GM21423 (cell line): ENCODE measurements around the gene TAB2.

Experiments
- ATAC-seq: cut with Tn5 transposase; IDR thresholded peaks from one replicate; pipeline ENCODE4 v1.9.1; 2021; ENCODE audit warnings: mild to moderate bottlenecking, moderate library complexity; ENCODE audit not compliant: unreplicated experiment

Gene TAB2

GRCh38 chr6:149317644-149318571, at the start of gene TAB2:
Gene TAB2 (plus strand): TSS chr6:149317712. CDS start chr6:149369998, 52,286 bp downstream.
- ATAC-seq: peak; percentile 25

GRCh38 chr6:149268146-149268545, 49.4 kb upstream of the TAB2 start:
- ATAC-seq: no peak

GRCh38 chr6:149268768-149269167, 48.7 kb upstream of the TAB2 start:
- ATAC-seq: no peak

- ATAC-seq: no peak
These were observed 46.9 kb upstream of the TAB2 start for GRCh38 chr6:149270616-149271015.

- ATAC-seq: peak; percentile 55
These were observed 45.9 kb upstream of the TAB2 start for GRCh38 chr6:149271348-149272340.

GRCh38 chr6:149273318-149273717, 44.2 kb upstream of the TAB2 start:
- ATAC-seq: no peak

- no peak for ATAC-seq
These were observed 41.9 kb upstream of the TAB2 start for GRCh38 chr6:149275621-149276020.

- ATAC-seq: no peak
These were observed 39.9 kb upstream of the TAB2 start for GRCh38 chr6:149277621-149278020.

GRCh38 chr6:149278997-149279396, 38.5 kb upstream of the TAB2 start:
- no peak for ATAC-seq

- no peak for ATAC-seq
These were observed 32.6 kb upstream of the TAB2 start for GRCh38 chr6:149284904-149285303.

- no peak for ATAC-seq
These were observed 31.9 kb upstream of the TAB2 start for GRCh38 chr6:149285626-149286025.

GRCh38 chr6:149286905-149287304, 30.6 kb upstream of the TAB2 start:
- no peak for ATAC-seq

GRCh38 chr6:149289192-149289781, 28.2 kb upstream of the TAB2 start:
- no peak for ATAC-seq

GRCh38 chr6:149289966-149290365, 27.5 kb upstream of the TAB2 start:
- no peak for ATAC-seq

GRCh38 chr6:149293244-149293643, 24.3 kb upstream of the TAB2 start:
- ATAC-seq: no peak

GRCh38 chr6:149300563-149300962, 16.9 kb upstream of the TAB2 start:
- no peak for ATAC-seq

GRCh38 chr6:149302723-149303122, 14.8 kb upstream of the TAB2 start:
- ATAC-seq: no peak

- no peak for ATAC-seq
These were observed 14.0 kb upstream of the TAB2 start for GRCh38 chr6:149303468-149303867.

- no peak for ATAC-seq
These were observed 12.1 kb upstream of the TAB2 start for GRCh38 chr6:149305372-149305771.

- ATAC-seq: no peak
These were observed 10.5 kb upstream of the TAB2 start for GRCh38 chr6:149306967-149307366.

GRCh38 chr6:149311293-149311692, 6.2 kb upstream of the TAB2 start:
- no peak for ATAC-seq
